HG02852 (cell line): Measurements from ENCODE around the gene PRPSAP2.

ENCODE experiments used
- ATAC-seq: cut with Tn5 transposase; IDR thresholded peaks from one replicate; pipeline ENCODE4 v1.9.1; 2021; ENCODE audit warnings: mild to moderate bottlenecking, moderate library complexity; ENCODE audit not compliant: unreplicated experiment

Gene PRPSAP2

DNA sequence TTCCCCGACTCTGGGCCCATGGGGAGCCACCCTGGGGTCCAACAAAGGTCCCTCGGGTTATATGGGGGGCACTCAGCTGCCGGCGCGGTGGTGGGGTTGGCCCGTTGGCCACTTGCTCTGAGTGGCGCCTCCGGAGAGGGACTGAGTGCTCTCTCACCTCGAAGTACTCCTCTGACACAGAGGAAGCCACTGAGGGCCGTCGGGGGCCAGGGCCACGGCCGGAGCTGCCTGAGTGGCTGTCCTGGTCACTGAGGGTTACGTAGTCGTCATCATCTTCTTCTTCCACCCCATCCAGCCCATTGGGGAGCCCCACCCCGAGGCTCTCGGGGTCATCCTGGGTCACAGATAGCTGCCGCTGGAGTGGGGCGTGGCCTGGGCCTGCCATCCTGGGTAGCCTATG, 119.7 kb downstream of the PRPSAP2 start:
- ATAC-seq = no peak

DNA sequence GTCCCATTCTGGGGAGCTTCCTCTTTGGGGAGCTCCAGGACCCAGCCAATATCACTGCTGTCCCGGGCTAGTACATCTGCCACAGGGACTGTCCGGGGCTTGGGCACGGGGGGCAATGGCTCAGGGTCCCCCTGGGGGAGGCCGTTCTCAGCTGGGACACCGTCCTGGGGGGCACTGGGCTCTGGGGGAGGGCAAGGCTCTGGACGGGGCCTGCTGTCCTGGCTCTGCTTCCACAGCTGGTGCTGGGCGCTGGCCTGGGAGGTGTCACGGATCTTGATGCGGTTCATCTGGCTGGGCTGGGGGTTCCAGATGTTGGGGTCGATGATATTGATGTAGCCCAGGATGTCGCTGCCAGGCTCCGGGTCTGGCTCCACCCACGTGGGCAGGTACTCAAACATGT, 120.1 kb downstream of the PRPSAP2 start:
- ATAC-seq = no peak

DNA sequence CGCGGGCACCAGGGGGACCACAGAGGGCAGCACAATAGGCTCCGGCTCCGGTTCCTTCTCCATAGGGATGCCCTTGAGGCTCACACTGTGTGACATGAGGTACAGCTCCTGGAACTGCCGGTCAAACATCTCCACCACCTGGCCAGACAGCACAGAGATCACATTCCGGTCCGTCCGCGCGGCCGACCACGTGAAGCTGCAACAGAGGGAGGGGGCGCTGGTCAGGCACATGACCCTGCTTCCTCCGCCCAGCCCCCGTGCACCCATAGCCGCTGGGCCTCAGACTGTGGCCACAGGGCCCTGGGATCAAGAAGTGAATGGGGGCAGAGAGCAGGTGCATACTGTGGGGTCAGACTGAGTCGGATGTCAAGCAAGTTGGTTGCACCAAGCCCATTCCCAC, 120.7 kb downstream of the PRPSAP2 start:
- no peak for ATAC-seq
